Measurements from ENCODE around the gene ITPRIPL1. TPM values are rescaled to one million over a fixed set of nuclear protein-coding genes. Genes with fewer than 3 reads are reported as not detected.

Gene ITPRIPL1
- polyA plus RNA-seq, 1 of the 3 experiments (the other 2 are of a cell fraction): 5.0 TPM

DNA sequence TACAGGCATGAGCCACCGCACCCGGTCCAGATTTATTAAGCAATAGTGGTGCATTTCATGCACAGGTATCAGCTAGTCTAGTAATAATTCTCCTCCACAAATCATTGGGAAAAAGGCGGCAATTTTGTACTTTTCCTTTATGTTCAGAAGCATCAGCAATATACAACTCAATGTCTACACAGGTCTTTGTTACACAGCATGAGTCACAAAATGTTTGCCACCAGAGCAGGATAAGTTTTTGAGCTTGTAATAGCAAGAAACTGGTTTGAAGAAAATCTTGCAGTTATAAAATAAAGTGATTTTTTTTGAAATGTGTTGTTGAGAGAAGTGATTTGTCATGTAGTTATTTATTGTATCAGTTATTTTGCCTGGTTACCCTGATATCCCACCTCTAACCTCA lies 4.8 kb upstream of the ITPRIPL1 start:
- H3K4me1 ChIP-seq (ENCODE audit: control insufficient read depth in 1 of 2, insufficient read depth in 2 of 2, low read depth in 1 of 2, low read length in 1 of 2): peaks cover 6 to 9% of the 10 kb centered on the region in 2 experiments; a peak in 3 of 4 replicates
- H3K4me2 ChIP-seq: peak overlapping the region; percentile 76
- H3K9ac ChIP-seq: no peak overlapping the region
- no peak for DNase-seq
- H3K9me2 ChIP-seq: no peaks in the 10 kb centered on the region
- H2AFZ ChIP-seq (ENCODE audit: low read depth): no peak overlapping the region
- H3K4me3 ChIP-seq (ENCODE audit: low read depth in 2 of 2, low read length in 1 of 2): peak overlapping the region in 1 of 2 experiments; percentile 56; a peak in 2 of 4 replicates
- TF ChIP-seq JUND (IDR thresholded peaks at IDR 0.05) (no peak), SMC3 (IDR thresholded peaks at IDR 0.05; ENCODE audit: low read depth, low read length) (no peak)
- TF ChIP-seq, protein P1, sequence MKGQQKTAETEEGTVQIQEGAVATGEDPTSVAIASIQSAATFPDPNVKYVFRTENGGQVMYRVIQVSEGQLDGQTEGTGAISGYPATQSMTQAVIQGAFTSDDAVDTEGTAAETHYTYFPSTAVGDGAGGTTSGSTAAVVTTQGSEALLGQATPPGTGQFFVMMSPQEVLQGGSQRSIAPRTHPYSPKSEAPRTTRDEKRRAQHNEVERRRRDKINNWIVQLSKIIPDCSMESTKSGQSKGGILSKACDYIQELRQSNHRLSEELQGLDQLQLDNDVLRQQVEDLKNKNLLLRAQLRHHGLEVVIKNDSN (IDR thresholded peaks at IDR 0.05; ENCODE audit: borderline replicate concordance, low read depth): no peak
- H3K27ac ChIP-seq (ENCODE audit: low read depth in 2 of 2, low read length in 1 of 2): no peak overlapping the region
- ChIA-PET CTCF (interaction anchor here (1.2 to 2.6 kb wide), 4 partner anchors 9 to 480 kb away, joined by 3 to 10 read pairs (median 4); partner anchors contain the start of genes NCAPH and SNRNP200), POLR2A (interaction anchor here (2.5 to 3.5 kb wide), 2 partner anchors 15 kb away, joined by 10 to 20 read pairs; partner anchors contain the start of genes NCAPH and SNRNP200)
- H3F3A ChIP-seq (replicated peaks; ENCODE audit: insufficient read depth): peaks cover 19% of the 10 kb centered on the region
- no peaks in the 10 kb centered on the region for H3K36me3 ChIP-seq (replicated peaks in 1 of 2; ENCODE audit: control insufficient read depth in 1 of 2, insufficient read depth in 2 of 2, low read length in 1 of 2)
- H4K20me1 ChIP-seq (ENCODE audit: insufficient read depth): no peaks in the 10 kb centered on the region
- H3K27me3 ChIP-seq (ENCODE audit: insufficient read depth): no peaks in the 10 kb centered on the region
- H3K79me2 ChIP-seq (ENCODE audit: insufficient read depth): no peaks in the 10 kb centered on the region
- H3K9me3 ChIP-seq: no peaks in the 10 kb centered on the region
- WGBS (ENCODE audit: low lambda C conversion rate): 83% methylated on average over 3 of the region's 3 CpGs

DNA sequence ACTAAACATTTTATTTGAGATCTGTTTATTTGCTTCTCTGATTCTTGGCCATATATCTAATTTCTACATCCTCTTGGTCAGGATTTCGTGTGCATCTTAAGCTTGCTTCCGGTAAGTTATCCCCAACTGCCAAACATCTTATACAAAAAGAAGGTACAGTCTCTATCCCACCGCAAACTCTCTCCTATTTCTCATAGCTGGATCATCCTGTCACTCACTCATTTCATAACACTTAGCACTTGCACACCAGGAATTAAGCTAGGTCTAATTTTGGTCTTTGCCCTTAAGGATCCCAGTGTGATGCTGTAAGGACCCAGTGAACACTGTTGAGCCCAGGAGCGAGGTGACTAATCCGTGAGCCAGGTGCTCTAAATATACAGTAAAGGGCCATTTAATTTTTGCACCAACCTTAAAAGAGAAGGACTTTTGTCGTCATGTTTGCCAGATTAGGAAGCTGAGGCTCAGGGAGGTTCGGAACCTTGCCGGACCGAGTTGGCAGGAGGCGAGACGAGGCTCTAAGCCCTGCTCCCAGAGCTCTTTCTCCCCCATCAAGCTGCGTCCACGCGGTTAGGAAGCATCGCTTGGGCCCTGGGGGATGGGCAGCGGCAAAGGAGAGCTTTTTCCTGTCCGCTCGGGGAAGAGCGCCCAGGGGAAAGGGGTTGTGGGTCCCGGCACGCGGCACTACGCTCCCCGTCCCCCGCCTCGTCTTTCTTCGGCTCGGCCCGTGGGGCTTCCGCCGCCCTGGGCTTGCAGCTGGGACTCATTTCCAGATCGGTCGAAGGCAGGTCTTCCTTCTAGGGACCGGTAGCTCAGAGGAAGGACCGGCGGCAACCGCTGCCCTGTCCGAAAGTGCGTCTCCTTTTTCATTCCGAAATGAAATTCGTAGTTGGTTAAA lies 4.1 kb upstream of the ITPRIPL1 start:
- Histone ChIP-seq H3K4me1 (ENCODE audit: control insufficient read depth in 1 of 2, insufficient read depth in 2 of 2, low read depth in 1 of 2, low read length in 1 of 2) (peaks cover 4 to 10% of the 10 kb centered on the region in 2 experiments; a peak in 3 of 4 replicates), H3F3A (replicated peaks; ENCODE audit: insufficient read depth) (peaks cover 13% of the 10 kb centered on the region), H3K79me2 (ENCODE audit: insufficient read depth) (no peaks in the 10 kb centered on the region), H3K27me3 (ENCODE audit: insufficient read depth) (no peaks in the 10 kb centered on the region), H3K9me2 (no peaks in the 10 kb centered on the region), H2AFZ (ENCODE audit: low read depth) (peak overlapping the region; percentile 94), H3K9ac (peak overlapping the region; percentile 29), H3K36me3 (replicated peaks in 1 of 2; ENCODE audit: control insufficient read depth in 1 of 2, insufficient read depth in 2 of 2, low read length in 1 of 2) (no peaks in the 10 kb centered on the region), H4K20me1 (ENCODE audit: insufficient read depth) (no peaks in the 10 kb centered on the region), H3K9me3 (no peaks in the 10 kb centered on the region), H3K27ac (ENCODE audit: low read depth in 2 of 2, low read length in 1 of 2) (peak overlapping the region; percentile 11 to 65; a peak in 2 of 4 replicates), H3K4me3 (ENCODE audit: low read depth in 2 of 2, low read length in 1 of 2) (peak overlapping the region; percentile 56 to 64), H3K4me2 (peak overlapping the region; percentile 76)
- WGBS (ENCODE audit: low lambda C conversion rate): 11% methylated on average over 26 of the region's 41 CpGs
- CTCF ChIA-PET: interaction anchor here (0.6 to 2.6 kb wide), 8 partner anchors 9 to 480 kb away, joined by 3 to 10 read pairs (median 4); partner anchors contain the start of genes NCAPH and SNRNP200
- TF ChIP-seq FOXJ3 (CRISPR knock-in tag; IDR thresholded peaks at IDR 0.05) (no peak), CHD2 (IDR thresholded peaks at IDR 0.05; ENCODE audit: low read length, partially characterized antibody) (peak; percentile 48), MXI1 (IDR thresholded peaks at IDR 0.05; ENCODE audit: low read depth, low read length) (peak; percentile 68; the same call in 1 of the 2 replicates), GABPA (IDR thresholded peaks at IDR 0.05; ENCODE audit: low read depth) (peak; percentile 10; the same call in 1 of the 2 replicates), TAF1 (IDR thresholded peaks at IDR 0.05; ENCODE audit: borderline replicate concordance, low read depth, low read length) (0 out of 2 replicates have a peak, but pooled peaks have one; percentile 30), GATA2 (CRISPR knock-in tag; IDR thresholded peaks at IDR 0.05) (no peak), RFX5 (IDR thresholded peaks at IDR 0.05; ENCODE audit: low read length) (no peak)
- TF ChIP-seq, protein P2, sequence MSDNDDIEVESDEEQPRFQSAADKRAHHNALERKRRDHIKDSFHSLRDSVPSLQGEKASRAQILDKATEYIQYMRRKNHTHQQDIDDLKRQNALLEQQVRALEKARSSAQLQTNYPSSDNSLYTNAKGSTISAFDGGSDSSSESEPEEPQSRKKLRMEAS (IDR thresholded peaks at IDR 0.05; ENCODE audit: low read depth): peak; percentile 94
- DNase-seq: peak; percentile 76
- POLR2A ChIA-PET: interaction anchor here (0.7 to 3.5 kb wide), 5 partner anchors 12 to 55 kb away, joined by 3 to 20 read pairs (median 5); partner anchors contain the start of genes CIAO1, NCAPH, SNRNP200 and TMEM127
